OCI-LY7 (cell line): Measurements from ENCODE around the gene CD86. TPM values are rescaled to one million over a fixed set of nuclear protein-coding genes. Genes with fewer than 3 reads are reported as not detected.

Experiments used
- BruUV-seq: library from RNA; stranded (reverse); fragments of 400-500 nt; replicated peaks from 2 replicates; lab custom pipeline; 2021; lab: Mats Ljungman, UMichigan
- CTCF ChIA-PET: fragments of 300-600 bp; sonication (Branson Sonifier 250); formaldehyde crosslinking; loops from one replicate; lab custom pipeline; 2022; ENCODE audit warnings: antibody characterized with exemption; ENCODE audit not compliant: unreplicated experiment; lab: Charles Lee
- POLR2A ChIA-PET: fragments of 300-600 bp; sonication (Branson Sonifier 250); formaldehyde crosslinking; loops from one replicate; lab custom pipeline; 2022; ENCODE audit warnings: antibody characterized with exemption; lab: Charles Lee
- DNase-seq: peaks from one replicate; pipeline ENCODE4 v3.0.0-alpha.2; 2015; ENCODE audit warnings: low spot score
- H2AFZ ChIP-seq: fragments of 200-600 bp; sonication (generic), shearing (Covaris generic); 2 replicates; pipeline ENCODE4 v1.6.1; 2014; ENCODE audit warnings: mild to moderate bottlenecking, antibody characterized with exemption, low read length, moderate library complexity
- H3K27ac ChIP-seq: fragments of 200-600 bp; sonication (generic); 2 replicates; pipeline ENCODE4 v1.5.1; 2014; ENCODE audit warnings: mixed run types, low read depth, mild to moderate bottlenecking, moderate library complexity, low read length, inconsistent platforms; ENCODE audit not compliant: poor library complexity, severe bottlenecking
- H3K36me3 ChIP-seq: fragments of 200-600 bp; sonication (generic); 2 replicates; pipeline ENCODE4 v1.6.1; 2014; ENCODE audit warnings: mild to moderate bottlenecking, antibody characterized with exemption, low read length, moderate library complexity, mixed read lengths; ENCODE audit not compliant: insufficient read depth
- H3K4me1 ChIP-seq: fragments of 200-600 bp; sonication (generic); 2 replicates; pipeline ENCODE4 v1.5.1; 2014; ENCODE audit warnings: mild to moderate bottlenecking, low read length; ENCODE audit not compliant: insufficient read depth, poor library complexity, severe bottlenecking
- H3K4me2 ChIP-seq: fragments of 200-600 bp; sonication (generic); 2 replicates; pipeline ENCODE4 v1.6.1; 2014; ENCODE audit warnings: mild to moderate bottlenecking, low read length
- H3K4me3 ChIP-seq: fragments of 200-600 bp; sonication (generic); 2 replicates; pipeline ENCODE4 v1.5.1; 2014; ENCODE audit warnings: mild to moderate bottlenecking, low read depth, low read length; ENCODE audit not compliant: poor library complexity, severe bottlenecking
- H3K79me2 ChIP-seq: fragments of 200-600 bp; sonication (generic); 2 replicates; pipeline ENCODE4 v1.6.1; 2016; ENCODE audit warnings: low read depth, mild to moderate bottlenecking, low read length, moderate library complexity, mixed read lengths; ENCODE audit not compliant: insufficient read depth
- H3K9me2 ChIP-seq: fragments of 200-600 bp; sonication (generic); 2 replicates; pipeline ENCODE4 v1.6.1; 2016; ENCODE audit warnings: mild to moderate bottlenecking, low read length, mixed read lengths; ENCODE audit not compliant: insufficient read depth
- H3K9me3 ChIP-seq: fragments of 200-600 bp; sonication (generic); 2 replicates; pipeline ENCODE4 v1.6.1; 2014; ENCODE audit warnings: mild to moderate bottlenecking, mixed run types, low read length, mixed read lengths
- H4K20me1 ChIP-seq: fragments of 200-600 bp; sonication (generic); 2 replicates; pipeline ENCODE4 v1.6.1; 2014; ENCODE audit warnings: mild to moderate bottlenecking, antibody characterized with exemption, low read length, moderate library complexity, mixed read lengths; ENCODE audit not compliant: insufficient read depth
- EZH2phosphoT487 ChIP-seq: fragments of 200-600 bp; sonication (generic); IDR thresholded peaks from 2 replicates; pipeline ENCODE4 v1.6.1; 2018; ENCODE audit warnings: low read depth, borderline replicate concordance, mild to moderate bottlenecking, mixed run types, antibody characterized with exemption, low read length, moderate library complexity, mixed read lengths
- intact Hi-C: fragments of 100-400 bp; cut with micrococcal nuclease; formaldehyde crosslinking; loops from one replicate; pipeline ENCODE4 v1.10.0; 2022; ENCODE audit not compliant: unreplicated experiment
- total RNA-seq, 2 experiments: library from RNA; depleted of rRNA in 1 of 2; stranded (reverse); fragments of >200 nt in 1 of 2; shearing (Covaris generic) in 1 of 2; gene quantifications; 2 replicates each; pipeline ENCODE4 v1.2.3, GENCODE V29; 2014 to 2022
- TF ChIP-seq, protein P1 (sequence below): fragments of 200-600 bp; sonication (generic); conservative IDR thresholded peaks from 2 replicates; pipeline ENCODE4 v1.5.1; 2014; ENCODE audit warnings: mild to moderate bottlenecking, antibody characterized with exemption, low read length, moderate library complexity, mixed read lengths

The CD86 gene
- total RNA-seq, 2 experiments from 2014 or later, result 13.5 to 18.9 TPM

DNA sequence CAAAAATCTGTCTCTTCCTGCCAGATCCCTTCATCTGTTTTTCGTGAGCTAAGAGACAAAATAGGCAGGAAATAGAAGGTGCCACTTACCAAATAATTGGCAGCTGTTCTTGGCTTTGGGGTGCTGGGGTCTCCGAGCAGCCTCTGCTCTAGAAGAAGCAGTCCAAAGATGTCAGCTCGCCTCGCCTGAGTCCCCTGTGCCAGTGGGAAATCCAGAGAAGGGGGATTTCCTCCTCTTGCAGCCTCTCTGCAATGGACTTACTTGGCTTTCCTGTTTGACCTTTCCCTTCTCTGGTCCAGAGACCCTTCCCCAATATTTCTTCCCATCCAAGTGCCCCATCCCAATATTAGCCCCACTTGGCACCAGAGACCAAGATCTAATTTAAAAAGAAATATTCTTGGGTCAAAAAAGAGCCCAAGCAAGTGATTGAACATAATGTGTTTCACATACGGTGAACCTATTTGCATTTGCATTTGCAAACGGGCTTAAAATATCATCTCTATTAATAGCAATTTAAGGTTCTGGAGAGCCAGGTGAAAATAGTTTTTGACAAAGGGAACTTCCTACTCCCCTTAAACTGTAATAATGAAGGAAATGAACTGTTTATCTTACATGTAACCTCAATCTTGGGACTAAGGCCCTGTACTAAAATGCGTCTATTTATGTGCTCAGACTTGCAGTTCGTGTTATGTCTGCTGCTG lies 23.2 kb downstream of the CD86 start:
- TSS peak; percentile 62 for BruUV-seq
- intact Hi-C loops, result loop anchor here (5.0 kb wide), 1 partner anchor 241 kb away; the partner anchor contains the start of genes EAF2 and IQCB1
- TF ChIP-seq EZH2phosphoT487, result no peak
- TF ChIP-seq, protein P1, sequence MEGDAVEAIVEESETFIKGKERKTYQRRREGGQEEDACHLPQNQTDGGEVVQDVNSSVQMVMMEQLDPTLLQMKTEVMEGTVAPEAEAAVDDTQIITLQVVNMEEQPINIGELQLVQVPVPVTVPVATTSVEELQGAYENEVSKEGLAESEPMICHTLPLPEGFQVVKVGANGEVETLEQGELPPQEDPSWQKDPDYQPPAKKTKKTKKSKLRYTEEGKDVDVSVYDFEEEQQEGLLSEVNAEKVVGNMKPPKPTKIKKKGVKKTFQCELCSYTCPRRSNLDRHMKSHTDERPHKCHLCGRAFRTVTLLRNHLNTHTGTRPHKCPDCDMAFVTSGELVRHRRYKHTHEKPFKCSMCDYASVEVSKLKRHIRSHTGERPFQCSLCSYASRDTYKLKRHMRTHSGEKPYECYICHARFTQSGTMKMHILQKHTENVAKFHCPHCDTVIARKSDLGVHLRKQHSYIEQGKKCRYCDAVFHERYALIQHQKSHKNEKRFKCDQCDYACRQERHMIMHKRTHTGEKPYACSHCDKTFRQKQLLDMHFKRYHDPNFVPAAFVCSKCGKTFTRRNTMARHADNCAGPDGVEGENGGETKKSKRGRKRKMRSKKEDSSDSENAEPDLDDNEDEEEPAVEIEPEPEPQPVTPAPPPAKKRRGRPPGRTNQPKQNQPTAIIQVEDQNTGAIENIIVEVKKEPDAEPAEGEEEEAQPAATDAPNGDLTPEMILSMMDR, result no peak
- Histone ChIP-seq H3K79me2 (peaks cover 73% of the 10 kb centered on the region), H3K4me2 (peak overlapping the region; percentile 81), H4K20me1 (no peaks in the 10 kb centered on the region), H2AFZ (peak overlapping the region; percentile 48), H3K36me3 (peaks cover 16% of the 10 kb centered on the region), H3K9me3 (no peaks in the 10 kb centered on the region), H3K4me1 (peaks cover 82% of the 10 kb centered on the region), H3K4me3 (peak overlapping the region; percentile 71), H3K9me2 (no peaks in the 10 kb centered on the region), H3K27ac (peak overlapping the region; percentile 81)
- CTCF ChIA-PET, result interaction anchor here (0.8 to 2.5 kb wide), 5 partner anchors 8 to 53 kb away, joined by 3 to 6 read pairs (median 5); no protein-coding TSS in a partner anchor
- POLR2A ChIA-PET, result interaction anchor here (0.6 to 8.4 kb wide), 21 partner anchors 8 to 595 kb away, joined by 3 to 117 read pairs (median 4); partner anchors contain the start of genes CD86 and POLQ
- peak; percentile 56 for DNase-seq

DNA sequence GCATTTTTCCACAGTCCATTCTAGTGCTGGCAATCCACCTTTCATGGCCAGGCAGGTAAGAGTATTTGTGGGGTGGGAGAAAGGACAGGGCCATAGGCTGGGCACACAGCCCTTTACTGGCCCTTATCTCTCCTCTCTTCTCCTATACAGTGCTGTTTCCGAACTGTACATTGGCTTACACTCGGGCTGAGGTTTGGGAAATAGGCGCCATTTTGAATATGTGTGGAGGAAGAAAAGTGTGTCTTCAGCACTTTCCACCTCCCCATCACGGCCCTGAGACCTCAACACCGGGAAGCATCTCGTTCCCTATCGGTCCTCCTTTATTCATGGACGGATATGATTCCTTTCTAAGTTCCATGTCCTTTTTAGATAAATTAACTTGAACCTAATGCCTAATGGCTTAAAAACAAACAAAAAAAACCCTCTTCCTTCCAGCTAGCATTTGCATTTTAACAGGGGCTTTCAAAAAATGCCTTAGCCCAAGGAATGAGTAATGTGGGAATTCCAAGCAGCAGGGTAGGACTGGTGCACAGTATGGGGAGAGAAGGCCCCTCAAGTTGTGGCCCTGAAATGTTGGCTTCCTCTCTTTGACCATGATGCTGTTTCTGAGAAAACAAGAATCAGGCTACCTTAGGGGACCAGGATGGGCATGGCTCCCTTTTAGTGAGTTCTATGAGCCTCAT lies 24.5 kb downstream of the CD86 start:
- DNase-seq, result no peak
- TF ChIP-seq EZH2phosphoT487, result no peak
- TF ChIP-seq, protein P1, result no peak
- Histone ChIP-seq H3K9me2 (no peaks in the 10 kb centered on the region), H2AFZ (no peak overlapping the region; the same call in 1 of the 2 replicates), H3K79me2 (peaks cover 61% of the 10 kb centered on the region), H3K4me1 (peaks cover 71% of the 10 kb centered on the region), H3K4me3 (peak overlapping the region; percentile 71), H4K20me1 (no peaks in the 10 kb centered on the region), H3K9me3 (no peaks in the 10 kb centered on the region), H3K27ac (peak overlapping the region; percentile 81), H3K4me2 (peak overlapping the region; percentile 81), H3K36me3 (peaks cover 16% of the 10 kb centered on the region)
- intact Hi-C loops, result loop anchor here (5.0 kb wide), 1 partner anchor 242 kb away; the partner anchor contains the start of genes EAF2 and IQCB1
- POLR2A ChIA-PET, result interaction anchor here (0.6 to 8.4 kb wide), 9 partner anchors 10 to 516 kb away, joined by 3 to 117 read pairs (median 3); no protein-coding TSS in a partner anchor
- no TSS peak for BruUV-seq
- CTCF ChIA-PET, result interaction anchor here (1.7 to 2.5 kb wide), 2 partner anchors 12 to 55 kb away, joined by 4 to 6 read pairs; no protein-coding TSS in a partner anchor
